ENCODE measurements around the gene BLVRA.

The BLVRA gene

DNA sequence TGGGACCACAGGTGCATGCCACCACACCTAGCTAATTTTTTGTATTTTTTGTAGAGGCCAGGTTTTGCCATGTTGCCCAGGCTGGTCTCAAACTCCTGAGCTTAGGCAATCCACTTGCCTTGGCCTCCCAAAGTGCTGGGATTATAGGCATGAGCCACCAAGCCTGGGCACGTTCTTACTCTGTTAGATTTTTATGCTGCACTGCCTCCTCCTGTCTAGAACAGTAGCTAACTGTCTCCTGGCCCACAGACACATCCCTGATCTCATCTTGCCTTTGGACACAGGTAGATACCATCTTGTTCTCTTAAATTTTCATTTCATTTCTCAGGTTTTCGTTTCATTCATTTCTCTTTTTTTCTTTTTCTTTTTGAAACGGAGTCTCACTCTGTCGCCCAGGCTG lies 41.1 kb downstream of the BLVRA start:
- no peak for TF ChIP-seq SIN3A (IDR thresholded peaks at IDR 0.05; ENCODE audit: borderline replicate concordance, insufficient read depth, low read length)
- TF ChIP-seq, protein P1, sequence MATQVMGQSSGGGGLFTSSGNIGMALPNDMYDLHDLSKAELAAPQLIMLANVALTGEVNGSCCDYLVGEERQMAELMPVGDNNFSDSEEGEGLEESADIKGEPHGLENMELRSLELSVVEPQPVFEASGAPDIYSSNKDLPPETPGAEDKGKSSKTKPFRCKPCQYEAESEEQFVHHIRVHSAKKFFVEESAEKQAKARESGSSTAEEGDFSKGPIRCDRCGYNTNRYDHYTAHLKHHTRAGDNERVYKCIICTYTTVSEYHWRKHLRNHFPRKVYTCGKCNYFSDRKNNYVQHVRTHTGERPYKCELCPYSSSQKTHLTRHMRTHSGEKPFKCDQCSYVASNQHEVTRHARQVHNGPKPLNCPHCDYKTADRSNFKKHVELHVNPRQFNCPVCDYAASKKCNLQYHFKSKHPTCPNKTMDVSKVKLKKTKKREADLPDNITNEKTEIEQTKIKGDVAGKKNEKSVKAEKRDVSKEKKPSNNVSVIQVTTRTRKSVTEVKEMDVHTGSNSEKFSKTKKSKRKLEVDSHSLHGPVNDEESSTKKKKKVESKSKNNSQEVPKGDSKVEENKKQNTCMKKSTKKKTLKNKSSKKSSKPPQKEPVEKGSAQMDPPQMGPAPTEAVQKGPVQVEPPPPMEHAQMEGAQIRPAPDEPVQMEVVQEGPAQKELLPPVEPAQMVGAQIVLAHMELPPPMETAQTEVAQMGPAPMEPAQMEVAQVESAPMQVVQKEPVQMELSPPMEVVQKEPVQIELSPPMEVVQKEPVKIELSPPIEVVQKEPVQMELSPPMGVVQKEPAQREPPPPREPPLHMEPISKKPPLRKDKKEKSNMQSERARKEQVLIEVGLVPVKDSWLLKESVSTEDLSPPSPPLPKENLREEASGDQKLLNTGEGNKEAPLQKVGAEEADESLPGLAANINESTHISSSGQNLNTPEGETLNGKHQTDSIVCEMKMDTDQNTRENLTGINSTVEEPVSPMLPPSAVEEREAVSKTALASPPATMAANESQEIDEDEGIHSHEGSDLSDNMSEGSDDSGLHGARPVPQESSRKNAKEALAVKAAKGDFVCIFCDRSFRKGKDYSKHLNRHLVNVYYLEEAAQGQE (IDR thresholded peaks at IDR 0.05; ENCODE audit: insufficient read depth in 1 of 2, low read depth in 2 of 2, low read length in 2 of 2): no peak
- no peak for TF ChIP-seq POLR2AphosphoS5 (IDR thresholded peaks at IDR 0.05; ENCODE audit: low read depth, low read length)

DNA sequence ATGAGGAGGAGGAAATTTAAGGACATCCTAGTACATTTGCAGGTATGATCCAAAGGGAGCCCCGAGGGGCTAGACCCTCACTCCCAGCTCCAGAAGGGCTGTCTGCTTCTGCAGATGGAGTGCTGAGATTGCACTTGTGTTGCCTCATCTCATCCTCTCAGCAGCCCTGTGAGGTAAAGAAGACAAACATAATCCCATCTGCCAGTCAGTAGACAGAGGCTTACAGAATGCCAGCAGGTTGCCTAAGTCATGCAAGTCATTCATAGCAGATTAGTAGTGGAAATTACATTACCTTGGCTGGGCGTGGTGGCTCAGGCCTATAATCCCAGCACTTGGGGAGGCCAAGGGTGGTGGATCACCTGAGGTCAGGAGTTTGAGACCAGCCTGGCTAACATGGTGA lies 45.4 kb downstream of the BLVRA start:
- TF ChIP-seq, protein P1 (IDR thresholded peaks at IDR 0.05; ENCODE audit: insufficient read depth in 1 of 2, low read depth in 2 of 2, low read length in 2 of 2): no peak
- TF ChIP-seq FOXP2 (optimal IDR thresholded peaks at IDR 0.05; ENCODE audit: borderline replicate concordance, extremely low read depth, extremely low read length, insufficient read depth) (no peak), POLR2AphosphoS5 (IDR thresholded peaks at IDR 0.05; ENCODE audit: low read depth, low read length) (no peak), SIN3A (IDR thresholded peaks at IDR 0.05; ENCODE audit: borderline replicate concordance, insufficient read depth, low read length) (no peak), TAF1 (IDR thresholded peaks at IDR 0.05; ENCODE audit: borderline replicate concordance, insufficient read depth, low read length) (no peak)

DNA sequence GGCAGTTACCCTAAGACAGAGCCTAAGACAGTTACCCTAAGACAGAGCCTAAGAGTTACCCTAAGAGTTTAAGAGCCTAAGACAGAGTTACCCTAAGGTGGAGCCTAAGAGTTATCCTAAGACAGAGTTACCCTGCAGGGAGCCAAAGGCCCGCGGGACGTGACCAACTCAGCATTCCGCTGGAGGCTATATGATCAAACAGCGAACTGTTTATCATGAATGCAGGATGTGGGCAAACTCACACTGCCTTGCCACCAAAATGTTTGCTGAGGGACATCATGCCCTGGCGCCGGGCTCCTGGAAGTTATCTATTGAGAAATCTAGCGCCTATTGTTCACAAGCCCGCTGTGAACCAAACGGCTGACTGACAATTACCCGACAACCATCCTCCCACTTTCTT lies 49.9 kb downstream of the BLVRA start:
- no peak for TF ChIP-seq SIN3A (IDR thresholded peaks at IDR 0.05; ENCODE audit: borderline replicate concordance, insufficient read depth, low read length)
- TF ChIP-seq FOXP2 (optimal IDR thresholded peaks at IDR 0.05; ENCODE audit: borderline replicate concordance, extremely low read depth, extremely low read length, insufficient read depth): no peak
- TF ChIP-seq, protein P1 (IDR thresholded peaks at IDR 0.05; ENCODE audit: insufficient read depth in 1 of 2, low read depth in 2 of 2, low read length in 2 of 2): no peak
- no peak for TF ChIP-seq TAF1 (IDR thresholded peaks at IDR 0.05; ENCODE audit: borderline replicate concordance, insufficient read depth, low read length)
- no peak for TF ChIP-seq POLR2AphosphoS5 (IDR thresholded peaks at IDR 0.05; ENCODE audit: low read depth, low read length)

DNA sequence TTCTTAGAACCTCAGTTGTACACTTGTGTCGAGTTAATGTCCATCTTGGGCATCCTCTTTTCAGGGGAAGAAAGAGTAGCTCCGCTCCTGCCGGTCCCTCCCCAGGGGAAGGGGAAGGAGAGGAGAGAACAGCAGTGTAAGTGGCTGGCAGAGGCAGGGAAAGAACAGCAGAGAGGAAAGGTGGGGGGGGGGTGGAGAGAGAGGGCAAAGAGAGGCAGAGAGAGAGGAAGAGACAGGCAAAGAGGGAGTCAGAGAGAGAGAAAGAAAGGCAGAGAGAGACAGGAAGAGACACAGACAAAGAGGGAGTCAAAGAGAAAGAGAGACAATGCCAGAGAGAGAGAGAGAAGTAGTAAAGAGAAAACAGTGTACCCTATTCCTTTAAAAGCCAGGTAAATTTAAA lies 56.9 kb downstream of the BLVRA start:
- TF ChIP-seq, protein P1 (IDR thresholded peaks at IDR 0.05; ENCODE audit: insufficient read depth in 1 of 2, low read depth in 2 of 2, low read length in 2 of 2): no peak
- TF ChIP-seq POLR2AphosphoS5 (IDR thresholded peaks at IDR 0.05; ENCODE audit: low read depth, low read length) (no peak), FOXP2 (optimal IDR thresholded peaks at IDR 0.05; ENCODE audit: borderline replicate concordance, extremely low read depth, extremely low read length, insufficient read depth) (no peak), TAF1 (IDR thresholded peaks at IDR 0.05; ENCODE audit: borderline replicate concordance, insufficient read depth, low read length) (no peak), SIN3A (IDR thresholded peaks at IDR 0.05; ENCODE audit: borderline replicate concordance, insufficient read depth, low read length) (no peak)

DNA sequence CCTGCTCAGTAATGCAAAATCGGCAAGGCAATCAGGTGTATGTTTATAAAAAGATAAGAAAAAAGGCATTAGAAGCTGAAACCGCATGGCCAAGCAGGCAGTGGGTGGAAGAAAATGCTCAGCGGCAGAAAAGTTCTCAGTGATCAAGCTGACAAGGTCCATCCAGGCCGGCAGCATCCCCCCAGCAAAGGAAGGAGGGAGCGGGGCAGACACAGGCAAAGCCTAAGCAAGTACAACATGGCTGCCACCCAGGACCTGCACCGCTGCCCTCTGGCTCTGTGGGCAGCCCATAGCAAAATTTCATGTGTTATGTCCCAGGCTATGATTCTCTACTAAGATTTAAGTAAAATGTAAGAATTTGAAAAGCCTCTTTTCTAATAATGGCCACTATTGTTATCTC lies 65.5 kb downstream of the BLVRA start:
- TF ChIP-seq, protein P1 (IDR thresholded peaks at IDR 0.05; ENCODE audit: insufficient read depth in 1 of 2, low read depth in 2 of 2, low read length in 2 of 2): no peak
- no peak for TF ChIP-seq TAF1 (IDR thresholded peaks at IDR 0.05; ENCODE audit: borderline replicate concordance, insufficient read depth, low read length)
- TF ChIP-seq SIN3A (IDR thresholded peaks at IDR 0.05; ENCODE audit: borderline replicate concordance, insufficient read depth, low read length): no peak
- no peak for TF ChIP-seq POLR2AphosphoS5 (IDR thresholded peaks at IDR 0.05; ENCODE audit: low read depth, low read length)
- TF ChIP-seq FOXP2 (optimal IDR thresholded peaks at IDR 0.05; ENCODE audit: borderline replicate concordance, extremely low read depth, extremely low read length, insufficient read depth): no peak

All from PFSK-1 (cell line).